GM20431 (cell line): Measurements from ENCODE around the gene ZC3H18.
"Not testable (repeated sequence)": the region's sequence is repeated elsewhere in the genome, so short reads cannot be mapped to it uniquely, and the experiment has no call there.

ENCODE experiments used
- in situ Hi-C: fragments of 300-500 bp; cut with MseI, MboI; formaldehyde crosslinking; loops from one replicate; pipeline ENCODE4 v1.15.0; 2020; ENCODE audit warnings: low sequenced_read_pairs; ENCODE audit not compliant: unreplicated experiment

ZC3H18 gene

DNA sequence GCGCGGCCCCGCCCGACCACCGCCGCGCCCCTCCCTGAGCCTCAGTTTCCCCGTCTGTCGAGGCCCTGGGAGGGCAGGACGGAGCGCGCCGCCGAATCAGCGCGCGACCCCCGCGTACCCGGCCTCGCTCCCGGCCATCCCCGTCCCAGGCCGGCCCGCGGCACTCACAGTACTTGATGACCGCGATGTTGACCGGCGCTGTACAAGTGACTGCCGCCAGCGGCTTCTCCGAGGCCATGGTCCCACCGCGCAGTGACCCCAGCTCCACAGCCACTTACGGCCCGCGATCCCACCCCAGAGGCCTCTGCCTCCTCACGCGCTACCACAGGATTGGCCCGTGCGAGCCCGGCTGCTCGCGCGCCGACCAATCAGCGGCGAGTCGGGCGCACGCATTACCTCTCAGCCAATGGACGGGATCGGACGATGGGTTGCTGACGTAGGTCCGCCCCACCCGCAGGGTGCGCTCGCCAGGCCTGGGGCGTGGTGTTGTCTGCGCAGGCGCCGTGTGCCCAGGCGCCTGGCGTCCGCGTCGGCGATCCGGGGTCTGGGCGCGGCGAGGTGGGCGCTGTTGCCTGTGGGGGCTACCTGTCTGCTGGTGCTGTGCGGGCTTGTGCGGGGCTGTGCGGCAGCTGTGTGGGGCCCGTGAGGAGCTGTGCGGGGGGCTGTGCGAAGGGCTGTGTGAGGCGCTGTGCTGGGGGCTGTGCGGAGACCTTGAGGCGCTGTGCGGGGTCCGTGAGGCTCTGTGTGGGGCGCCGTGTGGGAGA, 92.8 kb downstream of the ZC3H18 start, which contains the start of gene MVD:
Gene MVD, minus strand, starts transcription at position 249 of the 764 bp plus-strand sequence. Its CDS starts 11 bp downstream, at position 238.
- in situ Hi-C loops, result no loop called here

DNA sequence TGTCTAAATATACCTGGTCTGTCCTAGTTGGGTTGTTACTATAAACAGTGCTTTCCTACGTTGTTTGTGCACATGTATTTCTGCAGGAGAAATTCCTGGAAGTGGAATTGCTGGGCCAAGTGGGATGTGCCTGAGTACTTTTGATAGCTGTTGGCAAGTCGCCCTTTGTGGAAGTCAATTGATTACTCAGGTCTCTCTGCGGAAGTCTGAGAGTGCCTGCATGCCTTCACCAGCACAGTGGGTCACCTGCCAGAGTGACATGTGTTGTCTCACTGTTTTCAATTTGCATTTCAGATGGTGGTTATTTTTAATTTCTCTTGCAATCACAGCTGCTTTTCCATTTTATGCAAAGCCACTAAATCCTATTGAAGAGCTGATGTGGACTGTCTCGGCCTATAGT, 94.9 kb downstream of the ZC3H18 start:
- in situ Hi-C loops, result no loop called here

DNA sequence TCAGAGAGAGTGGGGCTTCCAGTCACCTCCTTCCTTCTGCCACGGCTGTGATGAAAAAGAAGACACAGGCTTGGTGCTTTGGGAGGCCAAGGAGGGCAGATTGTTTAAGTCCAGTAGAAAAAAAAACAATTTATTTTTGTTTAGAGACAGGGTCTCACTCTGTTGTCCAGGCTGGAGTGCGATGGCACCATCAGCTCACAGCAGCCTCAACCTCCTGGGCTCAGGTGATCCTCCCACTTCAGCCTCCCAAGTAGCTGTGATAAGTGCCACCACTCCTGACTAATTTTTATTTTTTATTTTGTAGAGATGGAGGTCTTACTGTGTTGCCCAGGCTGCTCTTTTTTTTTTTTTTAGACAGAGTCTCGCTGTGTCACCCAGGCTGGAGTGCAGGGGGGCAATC, 95.4 kb downstream of the ZC3H18 start:
- in situ Hi-C loops, result no loop called here

DNA sequence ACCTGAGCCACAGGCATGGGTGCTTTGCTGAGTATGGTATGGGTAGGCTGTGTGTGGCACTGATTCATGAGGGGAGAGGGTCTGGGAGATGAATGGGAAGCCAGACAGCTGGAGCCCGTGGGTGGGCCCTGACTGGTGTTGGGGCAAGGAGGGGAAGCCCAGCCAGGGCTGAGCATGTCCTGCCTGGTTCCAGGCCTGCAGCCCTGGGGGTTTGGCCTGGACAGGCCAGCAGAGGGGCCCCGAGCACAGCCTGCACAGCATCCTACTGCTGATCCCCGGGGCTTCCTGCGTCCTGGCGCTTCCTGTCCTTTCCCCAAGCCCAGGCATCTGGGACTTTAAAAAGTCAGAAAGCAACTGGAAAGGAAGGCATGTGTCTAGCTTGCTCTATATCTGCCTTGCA, 97.3 kb downstream of the ZC3H18 start:
- in situ Hi-C loops, result no loop called here

DNA sequence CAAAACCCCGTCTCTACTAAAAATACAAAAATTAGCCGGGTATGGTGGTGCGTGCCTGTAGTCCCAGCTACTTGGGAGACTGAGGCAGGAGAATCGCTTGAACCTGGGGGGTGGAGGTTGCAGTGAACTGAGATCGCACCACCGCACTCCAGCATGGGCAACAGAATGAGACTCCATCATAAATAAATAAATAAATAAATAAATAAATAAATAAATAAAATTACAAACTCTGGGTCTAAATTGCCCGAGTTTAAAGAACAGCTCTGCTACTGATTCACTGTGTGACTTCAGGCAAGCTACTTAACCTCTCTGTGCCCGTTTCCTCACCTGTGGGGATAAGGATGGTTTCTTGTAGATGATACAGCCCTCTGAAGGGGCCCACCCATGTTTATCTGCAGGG, 99.3 kb downstream of the ZC3H18 start:
- in situ Hi-C loops, result not testable (repeated sequence)

DNA sequence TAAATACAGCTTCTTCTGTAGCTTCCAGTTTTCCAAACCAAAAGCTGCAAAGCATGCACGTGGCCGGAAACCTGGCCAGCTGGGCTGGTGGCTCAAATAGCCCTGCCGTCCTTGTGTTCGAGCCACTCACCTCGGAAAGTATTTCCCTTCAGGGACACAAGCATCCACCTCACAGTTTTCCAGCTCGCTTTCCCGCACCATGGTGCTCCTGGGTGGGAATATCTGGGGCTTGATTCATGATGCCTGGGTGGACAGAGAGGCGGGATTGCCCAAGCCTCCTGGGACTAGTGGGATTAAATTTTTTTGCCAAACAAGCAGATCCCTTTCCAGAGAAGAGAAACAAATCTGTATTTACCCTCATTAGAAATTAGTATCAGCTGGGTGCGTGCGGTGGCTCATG, 99.8 kb downstream of the ZC3H18 start:
- in situ Hi-C loops, result no loop called here

DNA sequence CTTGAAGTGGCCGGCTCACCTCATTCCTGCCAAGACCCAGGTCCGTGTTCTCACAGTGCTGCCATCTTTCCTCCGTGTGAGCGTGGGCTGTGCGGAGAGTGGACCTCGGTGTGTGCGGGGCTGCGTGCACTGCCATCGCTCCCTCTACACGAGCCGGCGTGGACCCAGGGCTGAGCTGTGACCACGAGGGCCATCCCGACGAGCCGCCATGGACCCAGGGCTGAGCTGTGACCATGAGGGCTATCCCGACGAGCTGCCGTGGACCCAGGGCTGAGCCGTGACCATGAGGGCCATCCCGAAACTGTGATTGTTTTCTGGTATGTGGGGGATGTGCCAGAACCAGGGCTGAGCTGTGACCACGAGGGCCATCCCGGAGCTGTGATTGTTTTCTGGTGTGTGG, 101.6 kb downstream of the ZC3H18 start:
- in situ Hi-C loops, result no loop called here

DNA sequence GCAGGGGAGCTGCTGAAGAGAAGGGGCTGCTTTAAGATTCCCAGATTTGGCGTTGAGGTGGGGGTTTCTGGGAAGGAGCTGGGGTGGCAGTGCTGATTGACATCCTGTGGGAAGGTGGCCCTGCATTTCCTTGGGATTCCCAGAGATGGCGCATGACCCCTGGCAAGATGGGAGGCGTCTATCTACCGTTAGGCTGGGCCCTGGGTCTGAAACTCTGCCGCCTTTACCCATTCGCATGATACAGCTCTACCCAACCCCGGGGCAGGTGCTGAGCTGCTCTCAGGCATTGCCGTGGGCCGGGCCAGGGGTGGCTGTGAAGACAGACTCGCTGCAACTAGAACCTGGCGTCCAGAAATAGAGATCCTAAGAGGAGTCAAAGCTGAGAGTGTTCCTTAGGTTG, 102.6 kb downstream of the ZC3H18 start:
- in situ Hi-C loops, result no loop called here

DNA sequence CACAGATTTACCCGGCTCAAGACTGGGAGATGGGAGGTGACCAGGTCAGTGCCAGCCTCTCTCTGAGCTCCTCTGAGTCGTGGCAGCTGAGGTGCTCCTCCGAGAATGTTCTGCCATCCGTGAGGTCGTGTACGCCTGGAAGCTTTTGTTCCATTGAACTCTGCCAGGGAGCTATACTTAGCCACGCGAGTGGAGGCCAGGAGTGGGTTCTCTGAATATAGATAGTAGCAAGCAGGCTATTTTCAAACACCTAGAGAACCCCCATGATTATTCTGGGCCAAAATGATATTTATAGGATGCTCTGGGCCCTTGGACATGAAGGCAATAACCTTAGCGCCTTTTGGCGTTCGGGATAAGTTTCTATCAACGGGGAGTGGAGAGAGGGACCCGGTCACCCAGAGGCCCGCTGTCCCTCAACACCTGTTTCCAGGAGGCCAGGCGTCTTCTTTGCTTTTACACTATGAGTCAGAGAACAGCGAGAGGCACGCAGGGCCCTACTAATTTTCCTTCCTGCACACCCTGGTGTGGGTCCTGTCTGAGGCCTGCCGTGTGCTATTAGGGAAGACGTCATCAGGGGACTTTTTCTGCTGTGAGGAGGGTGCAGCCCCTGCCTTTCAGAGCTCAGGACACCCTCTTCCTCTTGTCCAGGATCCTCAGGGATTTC, 103.6 kb downstream of the ZC3H18 start:
- in situ Hi-C loops, result no loop called here

DNA sequence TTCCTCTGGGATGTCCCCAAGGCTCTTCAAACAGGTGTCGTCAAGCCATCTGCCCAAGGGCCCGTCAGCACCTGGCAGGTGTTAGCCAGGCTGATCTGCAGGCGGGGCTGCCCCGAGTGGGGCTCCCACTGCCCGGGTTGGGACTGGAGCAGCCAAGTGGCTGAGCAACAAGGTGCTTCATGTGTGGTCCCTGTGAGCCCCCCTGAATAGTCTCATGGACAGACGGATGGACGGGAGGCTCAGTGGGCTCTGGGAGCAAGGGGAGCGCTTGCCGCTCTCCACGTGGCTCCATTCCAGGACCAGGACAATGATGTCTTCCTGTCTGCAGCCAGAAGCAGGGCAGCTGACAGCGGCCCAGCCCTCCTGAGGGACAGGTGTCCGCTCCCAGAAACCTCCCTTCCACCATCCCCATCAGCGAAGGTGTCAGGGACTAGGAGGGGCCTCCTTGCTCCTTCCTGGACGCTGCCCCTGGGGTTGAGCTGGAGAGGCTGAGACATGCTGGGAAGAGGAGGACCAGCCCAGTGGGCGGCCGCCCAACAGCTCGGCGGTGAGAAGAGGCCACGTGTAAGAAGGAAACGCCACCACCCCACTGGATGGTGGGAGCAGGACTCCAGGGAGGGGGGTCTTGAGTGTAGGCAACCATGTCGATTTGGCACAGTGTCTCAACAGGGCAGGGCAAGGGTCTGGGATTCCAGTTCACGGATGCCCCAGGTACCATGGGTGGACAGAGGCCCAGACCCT, 106.5 kb downstream of the ZC3H18 start:
- in situ Hi-C loops, result no loop called here

DNA sequence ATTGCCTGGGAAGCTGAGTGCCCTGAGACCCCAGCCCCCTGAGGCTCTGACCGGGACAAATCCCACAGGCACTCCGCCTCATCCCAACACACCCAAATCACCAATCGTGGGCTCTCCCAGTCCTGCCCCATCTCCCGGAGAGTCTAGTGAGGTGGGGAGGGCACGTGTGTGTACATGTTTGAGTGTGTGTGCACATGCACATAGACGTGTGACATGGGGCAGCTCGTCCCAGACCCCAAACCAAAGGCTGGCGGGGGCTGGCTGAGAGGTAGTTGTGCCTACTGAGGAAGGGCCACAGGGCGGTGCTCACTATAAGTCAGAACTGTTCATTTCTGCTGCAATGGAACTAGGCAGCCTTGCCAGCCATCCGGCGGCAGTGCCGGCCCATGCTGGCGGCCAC, 107.5 kb downstream of the ZC3H18 start:
- in situ Hi-C loops, result no loop called here

DNA sequence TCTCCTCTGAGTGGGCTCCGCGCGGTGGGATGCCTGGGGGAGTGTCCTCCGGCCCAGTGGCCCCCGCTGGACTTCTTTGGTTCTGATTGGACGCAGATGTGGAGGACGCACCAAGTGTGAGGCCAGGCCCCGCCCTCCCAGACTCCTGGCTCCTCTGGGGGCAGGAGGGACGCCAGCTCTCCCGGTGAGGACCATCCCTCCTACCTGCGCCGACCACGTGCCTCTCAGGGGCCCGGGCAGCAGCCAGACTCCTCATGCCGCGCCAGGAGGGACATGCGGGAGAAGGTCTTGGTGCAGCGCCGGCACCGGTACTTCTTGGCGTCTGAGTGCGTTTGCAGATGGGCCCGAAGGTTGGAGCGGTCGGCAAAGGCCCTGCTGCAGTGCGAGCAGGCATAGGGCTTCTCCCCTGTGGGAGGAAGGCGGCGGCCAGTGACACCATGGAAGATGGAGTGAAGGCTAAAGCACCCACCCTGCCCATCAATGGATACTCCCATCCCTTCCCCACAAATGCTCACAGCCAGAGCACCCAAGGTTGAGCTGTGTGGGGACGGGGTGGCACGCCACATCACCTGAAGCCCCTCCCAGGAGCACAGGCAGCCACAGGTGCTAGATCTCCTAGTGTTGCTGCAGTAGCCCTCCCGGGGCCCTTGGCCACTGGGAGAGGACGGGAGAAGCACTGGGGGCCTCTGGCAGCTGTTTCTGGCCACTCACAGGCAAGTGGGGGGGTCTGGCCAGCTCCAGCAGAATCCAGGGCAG, 108.2 kb downstream of the ZC3H18 start:
- in situ Hi-C loops, result no loop called here

DNA sequence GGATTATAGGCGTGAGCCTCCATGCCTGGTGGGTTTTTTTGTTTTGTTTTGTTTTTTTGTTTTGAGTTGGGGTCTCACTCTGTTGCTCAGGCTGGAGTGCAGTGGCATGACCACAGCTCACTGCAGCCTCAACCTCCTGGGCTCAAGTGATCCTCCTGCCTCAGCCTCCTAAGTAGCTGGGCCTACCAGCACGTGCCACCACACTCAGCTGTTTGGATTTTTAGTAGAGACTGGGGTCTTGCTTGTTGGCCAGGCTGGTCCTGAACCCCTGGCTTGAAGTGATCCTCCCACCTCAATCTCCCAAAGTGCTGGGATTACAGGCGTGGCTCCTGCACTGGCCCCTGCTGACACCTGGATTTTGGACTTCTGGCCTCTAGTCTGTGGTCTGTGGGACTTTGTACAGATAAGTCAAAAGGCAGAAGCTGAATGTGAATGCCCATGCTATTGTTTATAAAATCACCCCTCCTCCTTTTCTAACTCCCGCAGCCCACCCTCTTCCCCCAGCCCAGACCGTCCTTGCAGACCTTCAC, 110.4 kb downstream of the ZC3H18 start:
- in situ Hi-C loops, result no loop called here

DNA sequence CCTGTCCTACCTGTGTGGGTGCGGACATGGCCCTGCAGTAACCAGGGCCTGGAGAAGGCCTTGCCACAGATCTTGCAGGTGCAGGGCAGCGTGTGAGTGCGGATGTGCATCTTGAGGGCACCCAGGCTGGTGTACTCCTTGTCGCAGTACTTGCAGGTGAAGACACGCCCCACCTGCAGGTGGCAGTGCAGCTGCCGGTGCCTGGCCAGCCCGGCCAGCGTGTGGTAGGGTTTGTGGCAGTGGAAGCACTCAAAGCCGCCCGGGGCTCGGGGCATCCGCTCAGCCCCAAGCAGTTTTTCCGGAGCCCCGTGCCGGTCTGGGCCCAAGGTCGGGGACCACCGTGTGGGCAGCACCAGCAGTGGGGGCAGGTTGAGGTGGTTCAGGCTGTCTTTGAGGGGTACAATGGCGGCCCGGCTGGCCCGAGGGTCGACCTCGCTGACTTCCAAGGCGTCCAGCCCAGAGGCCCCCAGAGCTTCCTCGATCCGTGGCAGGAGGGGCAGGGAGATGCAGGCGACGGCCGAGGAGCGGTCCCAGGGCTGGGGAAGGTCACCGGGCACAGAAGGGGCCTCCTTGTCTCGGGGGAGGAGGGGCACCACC, 111.0 kb downstream of the ZC3H18 start:
- in situ Hi-C loops, result no loop called here
